ENCODE measurements around the gene LBH.

DNA sequence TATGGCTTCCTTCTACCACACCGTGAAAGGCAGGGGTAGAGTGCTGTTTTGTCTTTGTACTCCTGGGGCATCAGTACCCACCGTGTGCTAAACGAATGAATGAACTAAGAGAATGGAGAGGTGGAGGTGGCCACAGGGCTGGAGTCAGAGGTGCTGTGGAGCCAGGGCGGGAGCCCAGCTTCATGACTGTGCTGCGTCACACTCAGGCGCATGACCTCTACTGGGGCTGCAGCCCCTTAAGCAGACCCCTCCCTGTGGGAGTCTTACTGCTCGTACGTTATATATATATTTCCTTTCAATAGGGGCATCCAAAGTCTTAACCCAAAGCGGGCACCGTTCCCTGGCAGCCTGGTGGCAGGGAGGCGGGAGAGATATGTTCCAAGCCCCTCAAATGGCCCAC, 18.0 kb upstream of the LBH start:
- no peak for TF ChIP-seq POLR2AphosphoS5 (IDR thresholded peaks at IDR 0.05; ENCODE audit: low read depth, low read length)
- TF ChIP-seq, protein P1, sequence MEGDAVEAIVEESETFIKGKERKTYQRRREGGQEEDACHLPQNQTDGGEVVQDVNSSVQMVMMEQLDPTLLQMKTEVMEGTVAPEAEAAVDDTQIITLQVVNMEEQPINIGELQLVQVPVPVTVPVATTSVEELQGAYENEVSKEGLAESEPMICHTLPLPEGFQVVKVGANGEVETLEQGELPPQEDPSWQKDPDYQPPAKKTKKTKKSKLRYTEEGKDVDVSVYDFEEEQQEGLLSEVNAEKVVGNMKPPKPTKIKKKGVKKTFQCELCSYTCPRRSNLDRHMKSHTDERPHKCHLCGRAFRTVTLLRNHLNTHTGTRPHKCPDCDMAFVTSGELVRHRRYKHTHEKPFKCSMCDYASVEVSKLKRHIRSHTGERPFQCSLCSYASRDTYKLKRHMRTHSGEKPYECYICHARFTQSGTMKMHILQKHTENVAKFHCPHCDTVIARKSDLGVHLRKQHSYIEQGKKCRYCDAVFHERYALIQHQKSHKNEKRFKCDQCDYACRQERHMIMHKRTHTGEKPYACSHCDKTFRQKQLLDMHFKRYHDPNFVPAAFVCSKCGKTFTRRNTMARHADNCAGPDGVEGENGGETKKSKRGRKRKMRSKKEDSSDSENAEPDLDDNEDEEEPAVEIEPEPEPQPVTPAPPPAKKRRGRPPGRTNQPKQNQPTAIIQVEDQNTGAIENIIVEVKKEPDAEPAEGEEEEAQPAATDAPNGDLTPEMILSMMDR (IDR thresholded peaks at IDR 0.05 in 2 of 3, conservative IDR thresholded peaks at IDR 0.05 in 1 of 3; ENCODE audit: borderline replicate concordance in 1 of 3, insufficient read depth in 1 of 3, low read depth in 2 of 3, low read length in 2 of 3), result no peak
- no peak for TF ChIP-seq EZH2phosphoT487 (IDR thresholded peaks at IDR 0.05; ENCODE audit: borderline replicate concordance)
